Activated CD8-positive, alpha-beta memory T cell treated with anti-CD3 and anti-CD28 coated beads for 1 hour (primary cell): ENCODE measurements around the gene PRRX2.

Experiments used
- DNase-seq, 2 donors: peaks; one replicate each; pipeline ENCODE4 v3.0.0-alpha.2; 2020; ENCODE audit warnings: low read depth in 1 of 2; ENCODE audit errors: extremely low read depth in 1 of 2

Gene PRRX2

DNA sequence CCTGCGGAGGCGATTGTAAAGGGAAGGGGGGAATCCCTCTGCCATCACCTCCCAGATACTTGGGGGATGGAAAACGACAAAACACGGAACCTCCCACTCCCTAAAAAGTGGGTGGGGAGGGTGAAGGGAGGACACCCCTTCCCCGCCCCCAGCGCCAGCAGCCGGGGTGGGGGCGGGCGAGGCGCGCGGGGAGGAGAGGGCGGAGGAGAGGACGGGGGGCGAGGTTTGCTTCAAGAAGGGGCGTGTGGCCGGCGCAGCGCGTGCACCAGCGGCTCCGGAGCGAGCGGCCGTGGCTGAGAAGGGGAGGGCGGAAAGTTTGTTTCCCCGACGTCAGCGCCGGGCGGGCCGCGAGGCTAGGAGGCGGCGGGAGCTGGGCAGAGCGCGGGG is at the start of gene PRRX2:
PRRX2 (plus strand) TSS at position 259 of the 387 bp plus-strand sequence. CDS start 221 bp downstream, outside the sequence.
- DNase-seq: peak in 1 of 2 donors; percentile 19

DNA sequence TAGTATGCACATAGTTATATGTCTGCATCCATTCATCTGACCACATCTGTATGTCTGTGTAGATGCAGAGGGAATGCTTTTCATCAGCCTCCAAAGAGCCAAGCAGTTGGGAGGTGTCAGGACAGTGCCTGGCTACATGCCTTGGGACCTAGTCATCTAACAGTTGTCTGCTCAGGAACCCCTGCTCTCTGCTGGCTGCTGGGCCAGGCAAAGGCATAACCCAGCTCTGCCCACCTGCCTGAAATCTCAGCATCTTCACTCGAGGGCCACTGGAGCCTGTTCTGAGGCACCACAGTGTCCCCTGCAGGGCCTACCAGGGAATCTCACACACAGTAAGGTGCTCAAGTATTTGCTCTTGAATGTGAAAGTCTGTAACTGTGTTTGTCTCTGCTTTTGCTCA is 48.3 kb upstream of the PRRX2 start:
- no peak for DNase-seq

DNA sequence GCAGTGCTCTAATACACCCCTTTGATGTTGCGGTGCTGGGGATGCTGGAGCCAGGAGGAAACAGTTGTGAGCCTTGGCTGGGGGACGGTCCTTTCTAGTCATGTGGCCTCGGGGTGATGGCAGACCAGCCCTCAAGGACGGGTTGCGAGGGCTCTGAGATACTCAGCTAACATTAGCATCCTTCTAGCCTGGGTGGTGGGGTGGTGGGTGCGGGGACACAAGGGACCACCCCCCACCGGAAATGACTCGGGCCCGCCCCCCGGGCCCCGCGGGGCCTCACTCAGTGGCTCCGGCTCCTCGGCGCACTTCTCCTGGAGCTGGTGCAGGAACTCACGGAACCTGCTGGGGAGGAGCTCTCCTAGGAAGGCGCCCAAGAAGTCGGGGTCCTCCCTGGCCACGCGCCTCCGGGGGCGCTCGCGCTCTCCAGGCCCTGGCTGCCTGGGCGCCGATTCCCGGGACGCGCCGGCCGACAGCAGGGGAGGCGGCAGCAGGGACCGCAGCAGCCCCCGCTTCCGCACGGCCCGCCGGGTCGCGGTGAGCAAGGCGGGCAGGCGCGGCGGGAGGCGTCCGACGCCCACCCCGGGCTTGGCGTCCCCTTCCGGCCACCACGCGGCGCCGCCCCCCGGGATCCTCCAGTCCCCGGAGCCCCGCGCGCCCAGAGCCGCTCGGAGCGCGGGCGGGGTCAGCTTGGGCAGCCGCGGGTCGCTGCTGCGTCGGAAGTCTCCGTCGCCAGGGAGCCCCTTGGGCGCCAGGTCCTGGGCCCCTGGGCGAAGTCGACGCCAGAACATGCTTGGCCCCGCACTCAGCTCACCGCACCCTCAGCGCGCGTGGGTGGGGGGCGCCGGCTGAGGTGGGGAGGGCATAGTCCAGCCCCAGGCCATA is 45.4 kb upstream of the PRRX2 start:
- no peak for DNase-seq

DNA sequence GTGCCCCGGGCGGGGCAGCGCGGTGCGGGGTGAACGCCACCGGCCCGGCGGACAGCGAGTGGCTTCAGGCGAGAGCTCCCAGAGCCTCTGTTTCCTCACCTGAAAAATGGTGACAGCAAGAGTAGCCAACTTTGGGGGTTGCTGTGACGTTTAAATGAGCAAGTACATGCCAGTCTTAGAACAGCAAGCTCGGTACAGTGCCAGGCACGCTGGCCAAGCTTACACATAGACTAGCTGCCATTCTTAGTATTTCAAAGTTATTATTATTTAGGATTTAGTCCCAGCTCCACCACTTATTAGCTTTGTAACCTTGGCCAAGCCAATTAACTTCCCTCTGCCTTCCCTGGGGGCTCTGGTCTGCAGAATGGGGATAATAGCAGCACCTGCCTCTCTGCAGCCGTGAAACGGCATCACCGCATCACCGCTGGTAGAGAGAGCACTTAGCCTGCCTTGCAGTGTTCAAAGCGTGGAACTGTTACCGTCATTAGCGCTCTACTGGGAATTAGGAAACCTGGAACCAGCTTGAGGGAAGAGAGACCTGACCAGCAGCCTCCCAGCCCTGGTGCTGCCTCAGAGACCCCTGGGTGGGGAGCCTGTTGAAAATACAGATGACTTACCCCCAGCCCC is 44.7 kb upstream of the PRRX2 start, which contains the start of gene C9orf50:
C9orf50 (minus strand) TSS at position 433 of the 627 bp plus-strand sequence. CDS start 527 bp downstream, outside the sequence.
- no peak for DNase-seq

DNA sequence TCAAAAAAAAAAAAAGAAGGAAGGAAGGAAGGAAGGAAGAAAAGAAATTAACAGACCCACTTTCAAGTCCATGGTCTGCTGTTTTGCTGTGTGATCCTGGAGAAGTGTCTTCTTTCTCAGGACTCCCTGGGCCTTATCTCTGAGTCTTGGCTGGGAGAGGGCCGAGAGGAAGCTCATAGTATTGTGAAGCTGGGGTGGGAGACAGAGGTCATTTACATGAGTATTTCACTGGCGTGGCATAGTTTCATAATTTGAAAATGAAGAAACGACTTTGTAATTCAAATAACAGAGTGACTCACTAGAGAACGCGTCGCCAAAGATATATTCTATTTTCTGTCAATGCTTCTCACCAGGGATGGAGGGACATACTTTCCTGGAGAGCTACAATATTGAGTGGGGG is 42.1 kb upstream of the PRRX2 start:
- DNase-seq: no peak

DNA sequence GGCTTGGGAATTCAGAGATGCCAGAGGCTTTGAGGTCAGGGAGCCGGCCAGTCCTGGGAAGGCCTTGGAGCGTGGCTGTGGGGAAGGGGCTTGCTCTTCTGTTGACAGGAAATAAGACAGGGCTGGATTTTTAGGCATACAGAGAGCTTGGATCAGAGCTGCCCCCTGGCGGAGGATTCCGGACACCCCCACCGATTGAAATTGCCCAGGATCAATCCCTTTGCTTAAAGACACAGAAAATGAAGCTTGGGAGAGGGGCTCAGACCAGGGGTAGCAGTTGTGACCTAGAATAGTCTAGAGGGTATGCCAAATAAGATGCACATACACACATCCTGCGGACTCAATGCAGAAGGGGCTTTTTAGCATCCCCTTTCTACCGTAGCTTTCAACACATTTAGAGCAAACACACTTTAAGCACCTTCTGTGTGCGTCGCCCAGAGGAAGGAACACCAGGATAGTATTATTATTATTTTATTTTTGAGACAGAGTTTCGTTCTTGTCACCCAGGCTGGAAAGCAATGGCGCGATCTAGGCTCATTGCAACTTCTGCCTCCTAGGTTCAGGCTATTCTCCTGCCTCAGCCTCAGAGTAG is 41.2 kb upstream of the PRRX2 start:
- DNase-seq: peak in 1 of 2 donors; percentile 52

DNA sequence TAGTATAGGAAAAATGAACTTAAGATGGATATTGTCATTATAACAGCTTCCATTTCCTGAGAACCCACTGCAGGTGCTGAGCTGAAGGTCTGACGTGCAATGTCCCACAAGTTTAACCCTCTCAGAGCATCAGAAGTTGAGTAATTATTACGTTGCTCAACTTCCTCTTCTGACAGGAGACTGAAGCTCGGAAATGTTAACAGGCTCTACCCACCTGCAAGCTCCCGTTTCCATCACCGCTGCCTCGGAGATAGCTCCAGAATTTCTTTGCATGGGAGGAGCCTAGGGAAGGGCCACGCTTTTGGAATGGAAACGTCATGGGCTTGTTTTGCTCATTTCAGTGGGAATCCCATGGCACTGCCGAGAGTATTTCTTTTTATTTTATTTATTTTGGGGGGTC is 40.5 kb upstream of the PRRX2 start:
- DNase-seq: no peak

DNA sequence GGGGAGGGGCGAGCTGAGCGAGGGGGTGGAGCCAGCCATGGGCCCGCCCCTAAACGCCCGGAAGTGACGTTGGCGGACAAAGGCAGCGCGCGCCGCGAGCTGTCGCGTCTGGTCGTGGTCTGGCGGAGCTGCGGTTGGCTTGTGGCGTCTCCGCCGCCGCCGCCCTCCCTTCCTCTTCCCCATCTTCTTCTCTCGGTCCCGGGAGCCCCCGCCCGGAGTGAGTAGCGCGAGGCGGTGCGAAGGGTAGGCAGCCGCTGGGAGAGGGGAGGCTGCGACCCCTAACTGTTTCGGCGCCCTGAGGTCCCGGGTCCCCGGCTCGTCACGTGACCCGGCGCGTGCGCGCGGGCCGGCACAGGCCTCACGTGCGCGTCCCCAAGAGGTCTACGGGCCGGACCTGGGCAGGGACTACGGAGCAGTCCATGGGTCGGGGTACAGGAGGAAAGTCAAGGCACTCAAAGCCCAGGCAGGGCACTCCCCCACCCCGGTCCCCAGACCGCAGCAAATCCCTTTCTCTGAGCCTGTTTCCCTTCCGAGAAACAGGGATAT is 39.3 kb upstream of the PRRX2 start, which contains the start of gene NTMT1:
NTMT1 (plus strand) TSS at position 85 of the 546 bp plus-strand sequence. CDS start 6,541 bp downstream, outside the sequence.
- peak; percentile 80 to 89 for DNase-seq

DNA sequence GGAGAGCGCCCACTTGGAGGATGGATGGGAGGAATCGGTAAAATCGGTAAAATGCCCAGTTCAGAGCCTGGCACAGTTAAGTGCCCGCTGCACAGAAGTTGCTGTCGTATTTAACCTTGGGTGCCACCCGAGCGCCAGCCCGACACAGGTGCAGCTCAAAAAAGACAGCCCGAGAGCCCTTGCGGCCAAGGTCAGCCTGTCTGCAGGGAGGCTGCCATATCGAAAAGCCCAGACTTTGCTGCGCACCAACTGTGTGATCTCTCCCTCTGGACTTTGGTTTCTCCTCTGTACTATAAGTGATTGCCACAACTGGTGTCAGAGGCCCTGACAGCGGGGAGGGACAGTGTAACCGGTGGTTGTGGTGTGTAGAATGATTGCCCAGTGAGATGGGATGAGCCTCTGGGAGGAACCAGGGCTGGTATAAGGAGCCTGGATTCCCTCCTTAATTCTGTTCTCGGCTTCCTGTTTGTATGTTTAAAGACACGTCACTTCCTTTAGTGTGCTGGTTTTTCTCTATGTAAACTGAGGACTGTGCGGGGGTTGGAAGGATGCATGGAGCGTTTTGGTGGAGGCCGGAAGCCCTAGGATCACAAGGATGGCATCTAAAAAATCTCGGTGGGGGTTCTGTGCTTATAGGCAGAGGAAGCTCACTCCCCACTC is 38.7 kb upstream of the PRRX2 start:
- DNase-seq: no peak

DNA sequence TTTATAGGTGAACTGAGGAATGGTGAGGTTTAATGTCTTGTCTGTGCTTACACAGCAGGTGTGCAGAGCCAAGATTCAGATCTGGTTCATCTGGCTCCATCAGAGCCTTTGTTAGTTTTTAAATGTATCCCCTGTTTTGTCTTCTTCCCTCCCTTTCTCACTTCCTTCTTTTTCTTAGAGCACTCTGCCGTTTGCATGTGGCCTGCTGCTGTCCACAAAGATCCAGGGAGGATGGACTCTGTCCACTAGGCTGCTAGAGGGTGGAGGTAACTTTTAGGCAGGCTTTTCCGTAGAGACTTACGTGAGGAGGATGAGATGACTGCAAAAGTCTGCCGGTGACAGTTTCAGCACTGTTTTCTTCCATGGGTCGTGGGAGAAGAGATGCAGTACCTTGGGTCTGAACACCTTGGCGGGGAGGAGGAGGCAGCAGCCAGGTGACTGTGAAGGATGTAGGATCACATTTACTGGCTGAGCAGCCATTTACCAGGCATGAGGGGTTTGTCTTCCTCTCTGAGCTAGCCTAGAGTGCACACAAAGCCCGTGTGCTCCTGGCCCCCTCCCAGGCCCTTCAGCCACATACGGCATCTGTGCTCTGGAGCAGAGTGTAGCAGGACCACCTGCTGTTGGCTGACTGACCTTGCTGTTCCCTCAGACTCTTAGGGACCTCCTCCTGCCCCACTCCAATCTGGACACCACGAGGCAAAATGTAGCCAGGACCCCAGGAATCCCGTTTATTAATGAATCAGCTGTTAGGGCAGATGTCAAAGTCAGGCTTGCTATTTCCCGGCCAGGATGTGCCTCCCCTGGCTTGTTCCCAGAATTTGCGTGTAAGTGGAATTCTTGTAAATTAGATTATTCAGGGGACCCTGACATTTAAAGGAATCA is 37.6 kb upstream of the PRRX2 start:
- no peak for DNase-seq

DNA sequence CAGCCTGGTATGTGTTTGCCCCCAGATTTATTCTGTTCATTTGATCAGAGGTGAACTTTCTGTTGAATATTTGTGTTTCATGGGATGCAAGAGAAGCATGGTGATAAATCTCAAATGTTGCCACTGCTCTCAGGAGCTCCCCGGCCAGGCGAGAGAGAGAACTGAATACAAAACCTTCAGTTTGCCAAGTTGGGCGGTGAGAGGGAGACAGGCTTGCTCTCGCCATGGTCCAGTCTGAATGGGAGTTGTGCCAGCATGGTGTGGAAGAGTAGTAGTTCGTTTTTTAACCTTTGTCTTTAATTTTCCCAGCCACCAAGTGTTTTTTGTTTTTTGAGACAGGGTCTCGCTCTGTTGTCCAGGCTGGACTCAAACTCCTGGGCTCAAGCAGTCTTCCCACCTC is 36.7 kb upstream of the PRRX2 start:
- no peak for DNase-seq

DNA sequence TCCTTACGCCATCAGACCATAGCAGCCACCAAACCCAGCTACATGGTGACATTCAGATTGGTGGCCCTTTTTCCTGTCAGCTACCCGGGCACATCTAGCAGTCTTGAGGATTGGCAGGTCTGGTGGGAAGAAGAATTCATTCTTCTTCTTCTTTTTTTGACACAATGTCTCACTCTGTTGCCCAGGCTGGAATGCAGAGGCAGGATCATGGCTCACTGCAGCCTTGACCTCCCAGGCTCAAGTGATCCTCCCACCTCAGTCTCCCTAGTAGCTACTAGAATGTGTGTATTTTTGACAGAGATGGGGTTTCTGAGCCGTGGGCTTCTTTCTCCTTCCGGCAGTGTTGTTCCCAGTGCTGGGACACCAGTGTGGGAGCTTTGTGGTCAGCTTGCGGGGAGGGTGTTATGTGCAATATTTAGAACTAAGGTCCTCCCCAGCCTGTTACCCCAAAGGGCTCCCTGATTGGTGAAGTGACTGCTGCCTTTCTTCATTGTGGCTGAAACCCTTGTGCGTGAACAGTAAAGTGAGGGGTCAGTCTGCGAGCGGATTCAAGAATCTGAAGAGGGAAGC is 36.1 kb upstream of the PRRX2 start:
- no peak for DNase-seq

DNA sequence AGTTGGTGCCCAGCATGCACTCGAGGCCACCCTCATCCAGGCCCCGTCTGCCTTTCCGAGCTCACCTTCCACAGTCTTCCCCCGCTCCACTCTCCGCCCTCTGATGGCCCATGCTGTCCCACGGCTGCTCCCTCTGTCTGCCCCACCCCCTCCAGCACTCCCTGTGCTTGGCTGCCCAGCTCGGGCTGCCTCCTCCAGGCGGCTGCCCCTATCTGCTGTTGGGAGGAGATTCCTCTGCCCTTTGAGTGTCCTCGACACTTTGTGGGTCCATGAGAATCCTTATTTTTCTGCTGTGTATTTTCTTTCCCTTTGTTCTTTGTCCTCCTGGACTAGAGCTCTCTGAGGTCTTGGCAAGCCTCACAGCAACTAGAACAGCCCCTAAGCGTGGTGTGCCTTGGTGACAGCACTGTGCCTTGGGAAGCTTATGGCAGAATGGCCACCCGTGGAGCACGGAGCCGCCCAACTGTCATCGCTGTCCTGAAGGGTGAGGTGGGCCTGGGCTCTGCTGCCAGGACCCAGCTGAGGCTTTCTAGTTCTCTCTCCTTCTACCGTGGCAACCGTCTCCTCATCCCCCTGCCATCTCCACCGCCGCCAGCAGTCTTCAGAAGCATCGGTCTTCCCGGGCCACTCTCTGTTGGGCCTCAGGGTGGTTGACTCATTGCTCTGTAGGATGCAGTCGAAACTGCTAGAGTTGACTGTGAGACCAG is 34.3 kb upstream of the PRRX2 start:
- DNase-seq: no peak

DNA sequence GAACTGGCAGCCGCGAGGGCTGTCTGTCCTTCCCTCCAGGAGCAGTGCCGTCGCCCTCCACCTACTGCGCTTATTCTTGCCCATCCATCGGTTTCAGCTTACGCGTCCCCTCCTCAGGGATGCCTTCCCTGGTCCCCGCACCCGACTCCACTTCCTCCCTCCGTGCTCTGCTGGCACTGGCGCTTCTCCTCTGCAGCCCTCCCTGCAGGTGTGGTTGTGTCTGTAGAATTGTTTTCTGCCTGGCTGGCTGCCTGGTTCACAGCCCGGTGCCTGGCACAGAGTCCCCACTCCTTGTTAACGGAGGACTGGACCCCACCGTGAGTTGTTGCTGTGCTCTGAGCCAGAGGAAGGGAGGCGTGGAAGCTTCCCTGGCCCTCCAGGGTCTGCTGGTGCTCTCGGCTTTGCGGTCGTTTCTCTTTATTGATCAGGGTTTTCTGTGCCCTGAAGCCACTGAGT is 33.7 kb upstream of the PRRX2 start:
- no peak for DNase-seq

DNA sequence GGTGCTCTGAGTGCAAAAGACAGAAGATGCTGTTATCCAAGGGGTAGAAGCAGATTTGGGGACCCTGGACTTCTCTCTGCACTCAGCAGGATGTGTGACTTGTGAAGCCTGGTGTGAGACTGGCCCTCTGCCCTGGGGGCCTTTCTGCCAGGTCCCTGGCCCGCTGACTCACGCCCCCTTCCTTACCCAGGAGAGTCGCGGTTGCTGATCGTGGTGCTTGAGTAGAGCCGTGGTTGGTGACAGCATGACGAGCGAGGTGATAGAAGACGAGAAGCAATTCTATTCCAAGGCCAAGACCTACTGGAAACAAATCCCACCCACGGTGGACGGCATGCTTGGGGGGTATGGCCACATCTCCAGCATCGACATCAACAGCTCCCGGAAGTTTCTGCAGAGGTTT is 33.0 kb upstream of the PRRX2 start:
- DNase-seq: no peak

DNA sequence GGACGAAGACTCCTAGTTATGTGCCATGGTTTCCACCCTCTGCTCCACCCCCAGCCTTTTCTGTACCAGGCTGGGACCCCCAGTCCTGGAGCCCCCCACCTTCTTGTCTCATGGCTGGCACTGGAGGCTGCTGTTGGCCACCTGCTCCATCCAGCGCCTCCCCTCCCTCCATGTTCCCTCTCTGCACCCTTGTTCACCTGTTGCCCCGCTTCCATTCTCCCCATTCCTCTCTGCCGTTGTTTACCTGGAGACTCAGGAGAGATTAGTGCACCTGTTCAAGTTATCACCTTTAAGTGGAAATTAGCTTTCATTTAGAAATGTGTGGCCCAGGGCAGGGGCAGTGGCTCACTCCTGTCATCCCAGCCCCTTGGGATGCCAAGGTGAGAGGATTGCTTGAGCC is 32.2 kb upstream of the PRRX2 start:
- DNase-seq: no peak

DNA sequence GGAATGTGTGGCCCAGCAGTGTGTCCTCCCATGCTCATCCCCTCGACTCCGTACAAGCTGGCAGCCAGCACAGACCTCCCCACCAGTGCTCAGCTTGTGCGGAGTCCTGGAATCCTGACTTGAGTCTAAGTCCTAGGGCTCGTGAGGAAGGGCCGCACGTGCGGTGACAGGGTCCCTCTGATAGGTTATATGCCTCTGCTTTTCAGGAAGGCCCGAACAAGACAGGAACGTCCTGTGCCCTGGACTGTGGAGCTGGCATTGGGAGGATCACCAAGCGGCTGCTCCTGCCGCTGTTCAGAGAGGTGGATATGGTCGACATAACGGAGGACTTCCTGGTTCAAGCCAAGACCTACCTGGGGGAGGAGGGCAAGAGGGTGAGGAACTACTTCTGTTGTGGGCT is 31.6 kb upstream of the PRRX2 start:
- no peak for DNase-seq

DNA sequence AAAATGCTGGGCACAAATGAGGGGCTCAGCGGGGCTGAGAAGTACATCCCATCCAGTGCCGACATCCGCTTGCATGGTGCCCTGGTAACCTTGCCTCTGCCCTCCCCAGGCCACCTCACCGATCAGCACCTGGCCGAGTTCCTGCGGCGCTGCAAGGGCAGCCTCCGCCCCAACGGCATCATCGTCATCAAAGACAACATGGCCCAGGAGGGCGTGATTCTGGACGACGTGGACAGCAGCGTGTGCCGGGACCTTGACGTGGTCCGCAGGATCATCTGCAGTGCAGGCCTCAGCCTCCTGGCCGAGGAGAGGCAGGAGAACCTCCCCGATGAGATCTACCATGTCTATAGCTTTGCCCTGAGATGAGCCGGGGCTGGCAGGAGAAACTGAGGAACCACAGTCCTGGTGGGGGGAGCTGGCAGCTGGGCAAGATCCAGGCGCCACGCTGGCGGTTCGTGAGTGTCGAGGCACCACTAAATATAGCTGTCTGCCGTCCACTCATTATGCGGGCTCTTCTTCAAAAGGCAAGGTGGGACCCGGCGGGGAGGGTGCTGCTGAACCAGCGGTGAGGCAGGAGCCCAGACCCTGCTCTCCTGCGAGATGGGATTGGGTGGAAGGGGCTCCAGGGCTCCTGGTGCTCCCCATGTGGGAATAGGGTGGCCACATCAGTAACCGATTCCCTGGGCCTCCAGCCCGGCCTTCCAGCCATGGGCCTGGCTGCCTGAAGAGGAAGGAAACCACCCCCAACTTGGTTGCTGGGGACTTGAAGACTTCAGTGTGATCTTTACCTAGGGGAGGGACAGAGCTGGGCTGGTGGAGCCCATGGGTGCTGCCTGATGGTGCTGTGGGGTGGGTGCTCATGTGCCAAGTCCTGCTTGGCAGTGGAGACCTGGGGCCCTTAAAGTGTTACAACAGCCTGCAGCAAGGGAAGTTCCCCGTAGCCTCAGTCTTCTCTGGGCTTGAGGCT is 30.1 kb upstream of the PRRX2 start:
- no peak for DNase-seq
